ENCODE data around the gene SF1.

Gene SF1

GRCh38 chr11:64745189-64745520 is 33.2 kb downstream of the SF1 start:
- DNase-seq (ENCODE audit: low read depth), result no peak

- no peak for DNase-seq (ENCODE audit: low read depth)
Observed at GRCh38 chr11:64744544-64745188, 33.7 kb downstream of the SF1 start.

- no peak for DNase-seq (ENCODE audit: low read depth)
Observed at GRCh38 chr11:64743591-64744543, 34.5 kb downstream of the SF1 start, which contains the start of gene RASGRP2. Gene RASGRP2, minus strand, starts transcription at chr11:64744142. Its CDS starts 1,276 bp downstream, at chr11:64742866.

- DNase-seq (ENCODE audit: low read depth), result no peak
Observed at GRCh38 chr11:64742889-64743590, 35.3 kb downstream of the SF1 start.

- DNase-seq (ENCODE audit: low read depth), result no peak
Observed at GRCh38 chr11:64742087-64742888, 36.1 kb downstream of the SF1 start.

GRCh38 chr11:64741375-64742086 is 36.8 kb downstream of the SF1 start:
- no peak for DNase-seq (ENCODE audit: low read depth)

GRCh38 chr11:64739871-64740270 is 38.5 kb downstream of the SF1 start:
- DNase-seq (ENCODE audit: low read depth), result no peak

- DNase-seq (ENCODE audit: low read depth), result no peak
Observed at GRCh38 chr11:64736654-64737053, 41.7 kb downstream of the SF1 start.

- DNase-seq (ENCODE audit: low read depth), result no peak
Observed at GRCh38 chr11:64735725-64736259, 42.5 kb downstream of the SF1 start.

GRCh38 chr11:64734811-64735724 is 43.3 kb downstream of the SF1 start:
- no peak for DNase-seq (ENCODE audit: low read depth)

- DNase-seq (ENCODE audit: low read depth), result no peak
Observed at GRCh38 chr11:64731601-64732000, 46.7 kb downstream of the SF1 start.

- DNase-seq (ENCODE audit: low read depth), result no peak
Observed at GRCh38 chr11:64729851-64730382, 48.4 kb downstream of the SF1 start.

- no peak for DNase-seq (ENCODE audit: low read depth)
Observed at GRCh38 chr11:64728757-64729365, 49.5 kb downstream of the SF1 start.

- no peak for DNase-seq (ENCODE audit: low read depth)
Observed at GRCh38 chr11:64726867-64727530, 51.3 kb downstream of the SF1 start.

GRCh38 chr11:64726211-64726641 is 52.1 kb downstream of the SF1 start:
- DNase-seq (ENCODE audit: low read depth), result no peak

- DNase-seq (ENCODE audit: low read depth), result no peak
Observed at GRCh38 chr11:64724863-64725532, 53.3 kb downstream of the SF1 start.

- no peak for DNase-seq (ENCODE audit: low read depth)
Observed at GRCh38 chr11:64723907-64724862, 54.2 kb downstream of the SF1 start.

Data from GM04503 (cell line).